ENCODE results near the gene ZNF785.

DNA sequence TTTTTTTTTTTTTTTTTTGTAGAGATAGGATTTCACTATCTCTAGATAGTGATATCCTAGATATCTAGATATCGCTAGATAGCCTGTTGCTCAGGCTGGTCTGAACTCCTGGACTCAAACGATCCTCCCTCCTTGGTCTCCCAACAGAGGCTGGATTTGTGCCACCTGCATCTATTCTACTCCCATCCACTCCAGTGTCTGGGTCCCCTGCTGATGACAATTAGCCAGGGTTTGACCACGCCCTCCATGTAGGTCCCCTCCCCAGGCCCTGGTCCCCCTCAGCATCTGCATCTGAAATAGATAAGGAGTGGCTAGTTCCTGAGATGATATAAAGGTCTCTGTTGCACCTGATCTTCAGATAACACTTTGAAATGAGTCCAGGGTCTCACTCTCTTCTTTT, 16.2 kb downstream of the ZNF785 start:
- TF ChIP-seq POLR2AphosphoS5 (IDR thresholded peaks at IDR 0.05) (no peak), POLR2A (IDR thresholded peaks at IDR 0.05) (no peak), EP300 (IDR thresholded peaks at IDR 0.05) (no peak)
- TF ChIP-seq, protein P1, sequence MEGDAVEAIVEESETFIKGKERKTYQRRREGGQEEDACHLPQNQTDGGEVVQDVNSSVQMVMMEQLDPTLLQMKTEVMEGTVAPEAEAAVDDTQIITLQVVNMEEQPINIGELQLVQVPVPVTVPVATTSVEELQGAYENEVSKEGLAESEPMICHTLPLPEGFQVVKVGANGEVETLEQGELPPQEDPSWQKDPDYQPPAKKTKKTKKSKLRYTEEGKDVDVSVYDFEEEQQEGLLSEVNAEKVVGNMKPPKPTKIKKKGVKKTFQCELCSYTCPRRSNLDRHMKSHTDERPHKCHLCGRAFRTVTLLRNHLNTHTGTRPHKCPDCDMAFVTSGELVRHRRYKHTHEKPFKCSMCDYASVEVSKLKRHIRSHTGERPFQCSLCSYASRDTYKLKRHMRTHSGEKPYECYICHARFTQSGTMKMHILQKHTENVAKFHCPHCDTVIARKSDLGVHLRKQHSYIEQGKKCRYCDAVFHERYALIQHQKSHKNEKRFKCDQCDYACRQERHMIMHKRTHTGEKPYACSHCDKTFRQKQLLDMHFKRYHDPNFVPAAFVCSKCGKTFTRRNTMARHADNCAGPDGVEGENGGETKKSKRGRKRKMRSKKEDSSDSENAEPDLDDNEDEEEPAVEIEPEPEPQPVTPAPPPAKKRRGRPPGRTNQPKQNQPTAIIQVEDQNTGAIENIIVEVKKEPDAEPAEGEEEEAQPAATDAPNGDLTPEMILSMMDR (IDR thresholded peaks at IDR 0.05): no peak
